Measurements from ENCODE around the gene DNAJC9.

Gene DNAJC9

GRCh38 chr10:73251683-73252444 lies 4.8 kb upstream of the DNAJC9 start:
- Mint-ChIP-seq H3K9me3 (no peaks in the 10 kb centered on the region), H3K4me1 (peaks cover 18 to 42% of the 10 kb centered on the region in 2 donors), H3K27ac (peak overlapping the region; percentile 98), H3K27me3 (no peaks in the 10 kb centered on the region), H3K36me3 (peaks cover 26 to 34% of the 10 kb centered on the region in 2 donors), H3K4me3 (peak overlapping the region; percentile 98 to 99)
- DNase-seq (no peak), ATAC-seq (replicated peaks) (peak; percentile 76 to 80)

DNA sequence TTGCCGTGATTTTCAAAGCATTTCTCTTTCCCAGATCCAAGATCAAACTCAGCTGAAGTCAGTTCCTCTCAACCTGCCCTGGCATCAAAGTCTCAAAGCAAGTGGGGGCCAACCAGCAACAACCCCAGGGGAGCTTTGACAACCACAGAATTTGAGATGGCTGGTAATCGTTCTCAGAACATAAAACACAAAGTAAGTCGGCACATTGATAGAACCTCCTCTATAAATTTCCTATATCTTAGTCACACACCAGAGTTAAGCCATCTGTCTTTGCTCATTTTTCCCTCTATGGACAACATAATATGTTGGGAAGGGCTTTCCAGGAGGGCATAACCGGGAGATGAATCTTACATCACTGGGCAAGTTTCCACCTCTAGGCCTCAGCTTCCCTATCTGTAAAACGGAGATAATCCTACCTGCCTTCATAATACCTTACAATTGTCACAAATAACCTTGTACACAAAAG lies 1.2 kb upstream of the DNAJC9 start:
- no peak for ATAC-seq (replicated peaks)
- Mint-ChIP-seq H3K27ac (peak overlapping the region; percentile 62), H3K36me3 (peaks cover 40 to 62% of the 10 kb centered on the region in 2 donors), H3K9me3 (no peaks in the 10 kb centered on the region), H3K27me3 (no peaks in the 10 kb centered on the region), H3K4me1 (peaks cover 27 to 72% of the 10 kb centered on the region in 2 donors), H3K4me3 (peak overlapping the region; percentile 4 to 97)
- DNase-seq = no peak

- DNase-seq = no peak
- Mint-ChIP-seq H3K4me3 (peak overlapping the region; percentile 97 to 98), H3K4me1 (peaks cover 26 to 72% of the 10 kb centered on the region in 2 donors), H3K27ac (peak overlapping the region; percentile 99), H3K36me3 (peaks cover 42 to 64% of the 10 kb centered on the region in 2 donors), H3K9me3 (no peaks in the 10 kb centered on the region), H3K27me3 (no peaks in the 10 kb centered on the region)
- ATAC-seq (replicated peaks) = no peak
Observed at GRCh38 chr10:73247509-73248258, 629 bp upstream of the DNAJC9 start.

DNA sequence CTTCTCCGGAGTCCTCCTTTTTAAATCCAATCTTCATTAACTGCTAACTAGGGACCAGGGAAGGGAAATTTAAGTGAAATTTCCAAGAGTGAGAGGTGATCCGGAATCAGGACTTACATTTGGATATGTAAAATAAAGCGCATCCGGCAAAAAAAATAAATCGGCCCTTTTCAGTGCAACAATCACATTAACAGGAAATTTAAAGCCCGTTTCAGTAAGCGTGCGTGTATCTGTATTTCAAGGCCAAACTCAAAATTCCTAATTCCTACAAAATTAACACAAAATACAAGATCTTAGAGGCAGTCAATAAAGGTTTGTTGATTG lies 771 bp downstream of the DNAJC9 start:
- Mint-ChIP-seq H3K36me3 (peaks cover 32 to 56% of the 10 kb centered on the region in 2 donors), H3K4me1 (peaks cover 24 to 59% of the 10 kb centered on the region in 2 donors), H3K4me3 (peak overlapping the region; percentile 97 to 98)

DNA sequence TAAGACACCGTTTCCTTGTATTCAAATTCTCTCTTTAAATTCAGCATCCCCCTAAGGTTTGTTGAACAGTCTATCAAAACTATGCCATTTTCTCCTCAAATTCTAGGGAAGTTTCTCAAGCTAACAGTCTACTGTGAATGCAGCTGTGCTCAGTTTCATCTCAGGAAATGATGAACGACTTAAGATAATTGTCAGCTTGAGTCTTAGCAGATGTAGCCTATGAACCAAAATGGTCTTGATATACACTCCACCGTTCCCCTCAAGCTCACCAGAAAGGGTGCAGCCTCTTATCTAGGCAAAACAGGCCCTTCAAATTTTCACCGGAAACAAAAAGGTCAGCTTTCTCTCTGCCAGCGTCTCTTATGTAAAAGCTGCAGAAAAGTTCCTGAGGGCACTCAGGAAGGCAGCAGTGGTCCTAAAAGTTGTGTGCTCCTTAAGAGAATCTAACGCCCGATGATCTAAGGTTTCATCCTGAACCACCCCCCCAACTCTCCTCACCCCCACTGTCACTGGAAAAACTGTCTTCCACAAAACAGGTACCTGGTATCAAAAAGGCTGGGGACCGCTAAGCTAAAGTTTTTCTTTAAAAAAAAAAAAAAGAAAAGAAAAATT lies 2.1 kb downstream of the DNAJC9 start:
- no peaks in the 10 kb centered on the region for H3K27me3 Mint-ChIP-seq
- peak overlapping the region; percentile 59 to 69 for H3K4me3 Mint-ChIP-seq
- DNase-seq = no peak
- peaks cover 24 to 49% of the 10 kb centered on the region in 2 donors for H3K36me3 Mint-ChIP-seq
- H3K4me1 Mint-ChIP-seq = peaks cover 18 to 46% of the 10 kb centered on the region in 2 donors
- ATAC-seq (replicated peaks) = no peak
- no peaks in the 10 kb centered on the region for H3K9me3 Mint-ChIP-seq
- no peak overlapping the region for H3K27ac Mint-ChIP-seq

More for the DNA sequence above, 771 bp downstream of the DNAJC9 start:
- Mint-ChIP-seq H3K27me3 (no peaks in the 10 kb centered on the region), H3K9me3 (no peaks in the 10 kb centered on the region), H3K27ac (peak overlapping the region; percentile 99)
- no peak for DNase-seq
- ATAC-seq (replicated peaks) = no peak

- H3K27ac Mint-ChIP-seq = no peak overlapping the region
- no peaks in the 10 kb centered on the region for H3K27me3 Mint-ChIP-seq
- H3K4me1 Mint-ChIP-seq = peaks cover 5 to 11% of the 10 kb centered on the region in 2 donors
- no peak for ATAC-seq (replicated peaks)
- DNase-seq = no peak
- H3K9me3 Mint-ChIP-seq = no peaks in the 10 kb centered on the region
- no peak overlapping the region for H3K4me3 Mint-ChIP-seq
- H3K36me3 Mint-ChIP-seq = peaks cover 18 to 31% of the 10 kb centered on the region in 2 donors
Observed at GRCh38 chr10:73239908-73240307, 7.1 kb downstream of the DNAJC9 start.

GRCh38 chr10:73238990-73239566 lies 8.0 kb downstream of the DNAJC9 start:
- H3K9me3 Mint-ChIP-seq = no peaks in the 10 kb centered on the region
- H3K4me1 Mint-ChIP-seq = peaks cover 0 to 3% of the 10 kb centered on the region in 2 donors
- DNase-seq = no peak
- ATAC-seq (replicated peaks) = no peak
- H3K36me3 Mint-ChIP-seq = peaks cover 16 to 26% of the 10 kb centered on the region in 2 donors
- H3K27me3 Mint-ChIP-seq = no peaks in the 10 kb centered on the region
- no peak overlapping the region for H3K4me3 Mint-ChIP-seq
- no peak overlapping the region for H3K27ac Mint-ChIP-seq

DNA sequence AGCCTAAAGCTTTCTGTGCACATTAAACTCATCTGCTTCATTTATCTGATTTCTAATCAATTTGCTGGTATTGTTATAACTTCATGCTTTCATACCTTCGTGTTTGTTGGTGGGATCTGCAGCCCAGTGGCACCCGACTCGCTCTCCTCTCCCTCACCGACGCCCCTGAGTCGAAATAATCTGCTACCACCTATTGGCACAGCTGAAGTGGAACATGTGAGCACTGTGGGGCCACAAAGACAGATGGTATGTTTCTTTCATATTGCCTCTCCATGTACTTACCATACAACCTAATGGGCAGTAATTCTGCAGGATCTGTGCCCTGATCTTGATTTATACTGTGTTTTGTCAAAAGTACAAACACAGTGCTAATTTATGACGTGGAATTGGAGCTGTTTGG lies 12.4 kb downstream of the DNAJC9 start:
- ATAC-seq (replicated peaks) (no peak), DNase-seq (no peak)
- H3K36me3 Mint-ChIP-seq = peaks cover 30 to 38% of the 10 kb centered on the region in 2 donors
- H3K27me3 Mint-ChIP-seq = no peaks in the 10 kb centered on the region
- H3K4me3 Mint-ChIP-seq = no peak overlapping the region
- no peak overlapping the region for H3K27ac Mint-ChIP-seq
- H3K9me3 Mint-ChIP-seq = no peaks in the 10 kb centered on the region
- H3K4me1 Mint-ChIP-seq = no peaks in the 10 kb centered on the region

DNA sequence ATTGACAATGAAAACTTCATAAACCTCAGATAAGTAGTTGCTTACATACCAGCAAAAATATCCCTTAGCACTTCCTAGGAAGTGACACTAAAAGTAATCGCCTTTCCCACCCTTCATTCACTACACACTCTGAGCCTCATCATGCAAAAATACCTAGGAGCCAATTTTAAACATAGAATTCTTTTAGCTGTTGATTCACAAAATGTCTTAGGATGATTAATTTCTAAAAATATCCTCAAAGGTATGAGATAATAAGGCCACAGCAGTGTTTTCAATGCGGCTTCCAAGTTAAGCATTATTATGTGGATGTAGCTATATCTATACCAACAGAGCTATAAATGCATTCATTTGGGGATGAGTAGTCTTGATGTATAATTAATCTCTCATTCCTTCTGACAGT lies 13.2 kb downstream of the DNAJC9 start:
- no peak overlapping the region for H3K4me3 Mint-ChIP-seq
- H3K27me3 Mint-ChIP-seq = no peaks in the 10 kb centered on the region
- peaks cover 32 to 41% of the 10 kb centered on the region in 2 donors for H3K36me3 Mint-ChIP-seq
- H3K4me1 Mint-ChIP-seq = peaks cover 0 to 1% of the 10 kb centered on the region in 2 donors
- DNase-seq (no peak), ATAC-seq (replicated peaks) (no peak)
- no peaks in the 10 kb centered on the region for H3K9me3 Mint-ChIP-seq
- no peak overlapping the region for H3K27ac Mint-ChIP-seq

GRCh38 chr10:73232887-73233286 lies 14.2 kb downstream of the DNAJC9 start:
- no peak for DNase-seq
- H3K27me3 Mint-ChIP-seq = no peaks in the 10 kb centered on the region
- peaks cover 0 to 1% of the 10 kb centered on the region in 2 donors for H3K4me1 Mint-ChIP-seq
- no peak overlapping the region for H3K4me3 Mint-ChIP-seq
- H3K36me3 Mint-ChIP-seq = peaks cover 32 to 41% of the 10 kb centered on the region in 2 donors
- no peaks in the 10 kb centered on the region for H3K9me3 Mint-ChIP-seq
- H3K27ac Mint-ChIP-seq = no peak overlapping the region
- no peak for ATAC-seq (replicated peaks)

- DNase-seq (no peak), ATAC-seq (replicated peaks) (no peak)
- H3K4me1 Mint-ChIP-seq = peaks cover 0 to 1% of the 10 kb centered on the region in 2 donors
- no peaks in the 10 kb centered on the region for H3K9me3 Mint-ChIP-seq
- H3K36me3 Mint-ChIP-seq = peaks cover 22 to 34% of the 10 kb centered on the region in 2 donors
- no peak overlapping the region for H3K27ac Mint-ChIP-seq
- no peaks in the 10 kb centered on the region for H3K27me3 Mint-ChIP-seq
- H3K4me3 Mint-ChIP-seq = no peak overlapping the region
Observed at GRCh38 chr10:73229567-73229966, 17.5 kb downstream of the DNAJC9 start.

DNA sequence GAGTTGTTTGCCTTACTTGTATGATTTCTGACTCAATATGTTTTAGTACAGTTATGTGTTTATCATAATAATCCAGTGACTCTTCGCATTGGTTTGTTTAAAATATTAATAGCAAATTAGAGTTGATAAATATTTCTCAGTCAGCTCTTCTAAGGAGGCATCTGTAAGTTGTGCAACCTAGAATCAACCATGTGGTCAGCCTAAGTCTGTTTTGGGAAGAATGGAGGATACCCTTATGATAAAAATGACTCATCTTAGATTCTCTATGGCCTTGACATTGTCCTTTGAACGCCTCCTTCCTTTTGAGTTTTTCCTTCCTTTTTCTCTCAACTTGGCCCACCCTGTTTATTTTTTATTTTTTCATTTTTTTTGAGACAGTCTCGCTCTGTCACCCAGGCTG lies 18.8 kb downstream of the DNAJC9 start:
- Mint-ChIP-seq H3K27ac (no peak overlapping the region), H3K27me3 (no peaks in the 10 kb centered on the region)

DNA sequence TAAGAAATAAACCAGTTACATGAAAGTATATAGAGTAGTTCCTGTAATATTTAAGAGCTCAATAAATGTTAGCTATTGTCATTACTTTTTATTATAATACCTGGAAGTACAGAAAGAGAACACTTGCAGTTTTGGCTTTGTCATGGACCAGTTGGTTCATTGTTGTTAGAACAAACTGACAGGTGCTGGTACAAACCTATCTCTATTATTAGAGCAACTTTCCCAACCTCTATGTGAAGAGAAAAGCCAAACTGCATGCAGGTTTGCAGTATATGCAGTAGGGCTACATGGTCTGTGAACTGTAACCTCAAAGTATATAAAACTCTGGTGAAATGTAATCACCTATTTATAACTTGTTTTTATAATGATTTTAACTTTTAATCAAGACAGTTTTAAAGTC lies 20.4 kb downstream of the DNAJC9 start:
- no peaks in the 10 kb centered on the region for H3K9me3 Mint-ChIP-seq
- DNase-seq = no peak
- H3K27ac Mint-ChIP-seq = no peak overlapping the region
- H3K36me3 Mint-ChIP-seq = peaks cover 24 to 32% of the 10 kb centered on the region in 2 donors
- H3K27me3 Mint-ChIP-seq = no peaks in the 10 kb centered on the region
- H3K4me1 Mint-ChIP-seq = peaks cover 0 to 4% of the 10 kb centered on the region in 2 donors
- no peak overlapping the region for H3K4me3 Mint-ChIP-seq
- no peak for ATAC-seq (replicated peaks)

More for the DNA sequence above, 18.8 kb downstream of the DNAJC9 start:
- no peak for ATAC-seq (replicated peaks)
- Mint-ChIP-seq H3K4me3 (no peak overlapping the region), H3K4me1 (peaks cover 0 to 1% of the 10 kb centered on the region in 2 donors), H3K36me3 (peaks cover 22 to 29% of the 10 kb centered on the region in 2 donors), H3K9me3 (no peaks in the 10 kb centered on the region)
- no peak for DNase-seq

GRCh38 chr10:73225518-73225917 lies 21.5 kb downstream of the DNAJC9 start:
- peaks cover 18 to 32% of the 10 kb centered on the region in 2 donors for H3K36me3 Mint-ChIP-seq
- H3K9me3 Mint-ChIP-seq = no peaks in the 10 kb centered on the region
- ATAC-seq (replicated peaks) (no peak), DNase-seq (no peak)
- H3K4me3 Mint-ChIP-seq = no peak overlapping the region
- no peaks in the 10 kb centered on the region for H3K27me3 Mint-ChIP-seq
- H3K27ac Mint-ChIP-seq = no peak overlapping the region
- H3K4me1 Mint-ChIP-seq = peaks cover 0 to 4% of the 10 kb centered on the region in 2 donors

Measured in stimulated activated naive B cell treated with anti-CD40 and anti-IgM and Interleukin-4, amounts not matched to agents 10 μg/mL and 1 μg/mL and 100 μg/mL, for 72 hours (primary cell).